Stimulated activated CD8-positive, alpha-beta memory T cell treated with anti-CD3 and anti-CD28 coated beads, Interleukin-4, amount 100 ng/mL, for 48 hours (primary cell): ENCODE results near the gene POU4F1.

Experiments
- DNase-seq: peaks from one replicate; pipeline ENCODE4 v3.0.0-alpha.2; 2020

The POU4F1 gene

GRCh38 chr13:78589206-78589605 is 14.1 kb downstream of the POU4F1 start:
- no peak for DNase-seq

GRCh38 chr13:78587395-78587794 is 16.0 kb downstream of the POU4F1 start:
- no peak for DNase-seq

DNA sequence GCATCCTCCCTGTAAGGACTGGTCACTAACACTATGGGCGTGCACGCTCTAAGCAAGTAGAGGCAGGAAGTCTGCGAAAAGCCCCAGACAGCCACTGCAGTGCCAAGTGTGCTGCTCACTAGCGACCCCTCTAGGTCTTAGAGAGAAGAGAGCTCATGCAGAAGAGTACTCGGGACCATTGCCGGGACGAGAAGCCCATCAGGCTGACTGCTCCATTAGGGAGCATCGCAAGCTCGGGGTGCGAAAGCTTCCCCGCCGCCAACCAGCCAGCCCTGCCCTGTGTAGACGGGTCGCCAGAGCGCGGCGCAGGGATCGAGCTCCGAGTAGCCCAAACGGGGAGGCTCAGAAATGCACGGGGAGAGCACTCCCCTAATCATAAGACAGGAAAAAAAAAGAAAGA is 16.6 kb downstream of the POU4F1 start:
- DNase-seq: no peak

DNA sequence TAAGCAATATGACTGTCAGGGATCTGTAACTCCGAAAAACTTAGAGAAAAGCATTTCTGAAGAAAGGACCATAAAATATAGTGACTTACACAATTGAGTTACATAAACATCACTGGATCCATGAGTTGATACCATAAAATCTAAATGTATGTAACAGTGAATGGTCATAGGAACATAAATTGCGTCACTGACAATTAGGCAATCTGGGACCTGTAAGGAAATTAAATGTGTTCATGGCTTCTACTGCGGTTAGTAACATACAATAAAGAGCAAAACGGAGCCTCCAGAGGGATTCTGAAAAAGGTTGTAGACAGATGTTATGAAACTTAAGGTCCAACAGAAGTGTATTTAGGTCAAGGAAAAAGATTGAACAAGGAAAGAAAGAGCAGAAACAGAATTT is 27.1 kb downstream of the POU4F1 start:
- no peak for DNase-seq

DNA sequence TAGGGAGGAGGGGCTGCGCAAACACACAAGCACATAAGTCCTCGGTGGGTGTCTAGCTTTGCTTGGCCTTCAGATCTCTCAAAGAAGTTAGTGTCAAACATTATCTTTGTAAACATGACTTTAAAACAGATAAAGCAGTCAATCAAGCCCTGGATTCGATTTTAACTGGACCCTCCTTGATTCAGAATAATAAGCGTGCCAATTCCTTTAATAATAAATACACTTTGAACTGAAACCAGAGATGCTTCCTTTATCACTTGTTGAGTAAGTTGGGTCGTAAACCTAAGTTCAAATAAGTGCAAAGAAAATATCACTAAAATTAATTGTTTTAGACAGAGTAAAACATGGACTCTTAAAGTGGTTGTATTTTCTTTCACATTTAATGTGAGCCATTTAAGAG is 30.9 kb downstream of the POU4F1 start:
- DNase-seq: no peak

DNA sequence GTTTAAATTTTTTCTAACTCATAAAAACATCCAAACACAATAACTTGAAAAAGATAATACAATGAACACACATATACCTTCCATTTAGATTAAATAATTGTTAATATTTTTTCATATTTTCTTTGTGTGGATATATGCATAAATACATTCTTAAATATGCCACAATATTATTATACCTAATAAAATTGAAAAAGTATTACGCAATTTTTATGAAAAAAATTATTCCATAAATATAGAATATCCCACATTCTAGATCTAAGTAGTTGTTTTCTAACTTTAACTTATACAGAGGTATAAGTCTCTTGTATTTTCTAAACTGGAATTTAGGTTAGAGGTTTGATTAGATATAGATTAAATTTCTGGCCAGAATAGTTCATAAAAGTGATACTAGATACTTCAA is 34.3 kb downstream of the POU4F1 start:
- no peak for DNase-seq

DNA sequence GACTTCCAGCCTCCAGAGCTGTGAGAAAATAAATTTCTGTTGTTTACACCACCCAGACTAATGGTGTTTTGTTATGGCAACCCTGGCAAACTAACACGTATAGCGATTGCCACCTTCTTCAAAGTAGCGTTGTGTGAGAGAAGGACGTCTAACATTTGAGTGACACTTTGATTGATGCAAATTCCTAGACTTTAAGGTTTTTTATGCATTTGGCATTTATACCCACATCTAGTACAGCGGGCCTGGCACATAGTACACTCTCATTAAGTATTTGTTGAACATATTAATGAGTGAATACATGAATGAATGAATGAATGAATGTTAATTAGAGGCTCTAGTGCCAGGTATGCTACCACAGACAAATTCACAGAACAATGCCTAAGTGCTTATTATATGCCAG is 36.7 kb downstream of the POU4F1 start:
- no peak for DNase-seq

DNA sequence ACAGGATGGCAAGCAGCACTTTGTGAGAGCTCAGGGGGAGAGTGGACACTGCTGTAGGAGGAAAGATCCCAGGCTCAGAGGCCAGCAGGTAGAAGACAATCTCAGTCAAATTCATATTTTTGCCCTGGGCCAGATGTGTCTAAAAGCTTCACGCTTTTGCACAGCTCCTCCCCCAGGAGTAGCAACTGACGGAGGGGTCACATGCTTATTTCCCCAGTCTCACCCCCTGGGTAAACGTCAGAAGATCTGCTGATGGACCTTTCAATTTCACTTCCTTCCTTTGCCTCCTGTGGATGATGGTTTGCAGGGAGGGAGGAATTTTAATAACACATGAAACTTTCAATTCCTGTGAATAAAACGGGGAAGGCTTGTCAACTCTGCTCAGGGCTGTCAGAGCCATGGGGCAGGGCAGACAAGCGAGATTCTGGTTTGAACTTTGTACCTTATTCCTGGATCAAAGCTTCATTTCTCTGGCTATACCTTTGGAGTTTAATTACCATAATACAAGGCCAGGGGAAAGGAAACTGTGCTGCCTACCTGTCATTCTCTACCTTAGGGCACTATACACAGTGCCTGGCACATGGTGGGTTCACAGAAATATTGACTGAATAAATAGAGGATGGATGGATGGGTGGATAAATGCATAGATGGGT is 41.0 kb downstream of the POU4F1 start:
- DNase-seq: no peak
